ENCODE data around the gene LHFPL3. TPM values are rescaled to one million over a fixed set of nuclear protein-coding genes. Genes with fewer than 3 reads are reported as not detected.

LHFPL3 gene
- total RNA-seq, 1 experiment from 2014 or later = not detected

DNA sequence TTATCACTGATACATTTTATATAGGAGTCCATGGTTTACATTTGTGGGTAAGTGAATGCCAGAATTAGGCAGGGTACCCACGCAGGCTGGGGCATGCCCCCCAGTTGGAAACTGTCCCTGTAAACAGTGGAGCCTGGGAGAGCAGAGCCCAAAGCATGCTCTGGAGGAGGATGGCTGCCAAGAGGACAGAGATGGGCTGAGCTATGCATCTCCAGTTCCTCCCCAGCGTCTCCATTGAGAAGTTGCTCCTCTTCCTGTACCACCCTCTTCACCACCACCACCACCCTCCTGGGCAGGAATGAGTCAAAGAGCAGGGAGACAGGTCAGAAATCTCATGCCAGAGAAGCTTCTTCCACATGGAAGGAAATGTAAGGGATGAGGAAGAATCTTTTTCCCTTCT lies 617.9 kb downstream of the LHFPL3 start:
- no peak for TF ChIP-seq EZH2 (IDR thresholded peaks at IDR 0.05; ENCODE audit: borderline replicate concordance, low read depth, low read length, poor library complexity, severe bottlenecking)
- no peaks in the 10 kb centered on the region for H3K9me3 ChIP-seq (ENCODE audit: low read depth, low read length, poor library complexity, severe bottlenecking)
- no TSS peak for BruUV-seq (replicated peaks)
- intact Hi-C loops (cut with micrococcal nuclease; ENCODE audit: unreplicated experiment) = no loop called here
- no peaks in the 10 kb centered on the region for H3K27me3 ChIP-seq (replicated peaks; ENCODE audit: insufficient read depth, low read depth, low read length, poor library complexity)
- no peak overlapping the region for H3K4me3 ChIP-seq (ENCODE audit: low read depth, low read length, poor library complexity, severe bottlenecking)
- no peaks in the 10 kb centered on the region for H3K36me3 ChIP-seq (ENCODE audit: insufficient read depth, low read length, poor library complexity, severe bottlenecking)
- no peak overlapping the region for H3K27ac ChIP-seq (ENCODE audit: low read depth, low read length, poor library complexity, severe bottlenecking)
- no peak for DNase-seq (ENCODE audit: low spot score)
- CTCF ChIA-PET = no interaction called here
- peaks cover 17% of the 10 kb centered on the region for H3K4me1 ChIP-seq (ENCODE audit: insufficient read depth, low read length, poor library complexity, severe bottlenecking)
- POLR2A ChIA-PET (ENCODE audit: low non-redundant PET) = no interaction called here

- ChIA-PET CTCF (no interaction called here), POLR2A (ENCODE audit: low non-redundant PET) (no interaction called here)
- Histone ChIP-seq H3K36me3 (ENCODE audit: insufficient read depth, low read length, poor library complexity, severe bottlenecking) (no peaks in the 10 kb centered on the region), H3K27me3 (replicated peaks; ENCODE audit: insufficient read depth, low read depth, low read length, poor library complexity) (no peaks in the 10 kb centered on the region), H3K27ac (ENCODE audit: low read depth, low read length, poor library complexity, severe bottlenecking) (no peak overlapping the region), H3K4me3 (ENCODE audit: low read depth, low read length, poor library complexity, severe bottlenecking) (no peak overlapping the region), H3K4me1 (ENCODE audit: insufficient read depth, low read length, poor library complexity, severe bottlenecking) (peaks cover 11% of the 10 kb centered on the region), H3K9me3 (ENCODE audit: low read depth, low read length, poor library complexity, severe bottlenecking) (no peaks in the 10 kb centered on the region)
- TF ChIP-seq EZH2 (IDR thresholded peaks at IDR 0.05; ENCODE audit: borderline replicate concordance, low read depth, low read length, poor library complexity, severe bottlenecking) (no peak), CTCF (conservative IDR thresholded peaks at IDR 0.05; ENCODE audit: low read depth, low read length) (no peak)
- BruUV-seq (replicated peaks) = no TSS peak
- intact Hi-C loops (cut with micrococcal nuclease; ENCODE audit: unreplicated experiment) = no loop called here
- DNase-seq (ENCODE audit: low spot score) = no peak
Measured at GRCh38 chr7:104950006-104950405, 621.6 kb downstream of the LHFPL3 start.

DNA sequence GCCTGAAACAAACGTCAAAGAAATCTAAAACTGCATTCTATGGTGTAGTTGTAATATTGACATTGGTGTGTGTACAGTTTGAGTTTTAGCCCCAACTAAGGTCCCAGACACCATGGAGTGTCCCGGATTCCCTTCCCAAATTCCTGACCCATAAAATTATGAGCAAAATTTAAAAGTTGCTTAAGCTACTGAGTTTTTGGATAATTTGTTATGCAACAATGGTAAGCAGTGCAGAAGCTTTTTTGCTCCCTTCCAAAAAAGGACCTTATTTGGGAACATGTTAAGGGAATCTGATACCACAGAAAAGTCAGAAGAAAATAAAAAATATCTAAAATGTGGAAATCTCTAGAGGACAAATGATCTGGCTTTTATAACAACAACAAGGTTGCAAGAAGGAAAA lies 622.4 kb downstream of the LHFPL3 start:
- ChIA-PET POLR2A (ENCODE audit: low non-redundant PET) (no interaction called here), CTCF (no interaction called here)
- TF ChIP-seq EZH2 (IDR thresholded peaks at IDR 0.05; ENCODE audit: borderline replicate concordance, low read depth, low read length, poor library complexity, severe bottlenecking) (no peak), CTCF (conservative IDR thresholded peaks at IDR 0.05; ENCODE audit: low read depth, low read length) (no peak)
- H3K4me1 ChIP-seq (ENCODE audit: insufficient read depth, low read length, poor library complexity, severe bottlenecking) = peaks cover 4% of the 10 kb centered on the region
- no peak for DNase-seq (ENCODE audit: low spot score)
- H3K9me3 ChIP-seq (ENCODE audit: low read depth, low read length, poor library complexity, severe bottlenecking) = no peaks in the 10 kb centered on the region
- no peaks in the 10 kb centered on the region for H3K36me3 ChIP-seq (ENCODE audit: insufficient read depth, low read length, poor library complexity, severe bottlenecking)
- H3K27me3 ChIP-seq (replicated peaks; ENCODE audit: insufficient read depth, low read depth, low read length, poor library complexity) = no peaks in the 10 kb centered on the region
- no peak overlapping the region for H3K27ac ChIP-seq (ENCODE audit: low read depth, low read length, poor library complexity, severe bottlenecking)
- no peak overlapping the region for H3K4me3 ChIP-seq (ENCODE audit: low read depth, low read length, poor library complexity, severe bottlenecking)
- no TSS peak for BruUV-seq (replicated peaks)
- intact Hi-C loops (cut with micrococcal nuclease; ENCODE audit: unreplicated experiment) = no loop called here

- intact Hi-C loops (cut with micrococcal nuclease; ENCODE audit: unreplicated experiment) = no loop called here
- DNase-seq (ENCODE audit: low spot score) = no peak
- ChIA-PET CTCF (no interaction called here), POLR2A (ENCODE audit: low non-redundant PET) (no interaction called here)
- Histone ChIP-seq H3K9me3 (ENCODE audit: low read depth, low read length, poor library complexity, severe bottlenecking) (no peaks in the 10 kb centered on the region), H3K4me1 (ENCODE audit: insufficient read depth, low read length, poor library complexity, severe bottlenecking) (no peaks in the 10 kb centered on the region), H3K27ac (ENCODE audit: low read depth, low read length, poor library complexity, severe bottlenecking) (no peak overlapping the region), H3K36me3 (ENCODE audit: insufficient read depth, low read length, poor library complexity, severe bottlenecking) (no peaks in the 10 kb centered on the region), H3K4me3 (ENCODE audit: low read depth, low read length, poor library complexity, severe bottlenecking) (no peak overlapping the region), H3K27me3 (replicated peaks; ENCODE audit: insufficient read depth, low read depth, low read length, poor library complexity) (no peaks in the 10 kb centered on the region)
- no peak for TF ChIP-seq CTCF (conservative IDR thresholded peaks at IDR 0.05; ENCODE audit: low read depth, low read length)
- no peak for TF ChIP-seq EZH2 (IDR thresholded peaks at IDR 0.05; ENCODE audit: borderline replicate concordance, low read depth, low read length, poor library complexity, severe bottlenecking)
- no TSS peak for BruUV-seq (replicated peaks)
Measured at GRCh38 chr7:104951546-104951945, 623.1 kb downstream of the LHFPL3 start.

All from A673 (cell line).